NCI-H1694 treated with DMSO at 0.1 percent for 48 hours (cell line): Measurements from ENCODE around the gene STEAP1.
"Not testable (repeated sequence)": the region's sequence is repeated elsewhere in the genome, so short reads cannot be mapped to it uniquely, and the experiment has no call there.

ENCODE experiments used
- DNase-seq: peaks from one replicate; lab custom pipeline; 2025; lab: John Stamatoyannopoulos, UW

STEAP1 gene

DNA sequence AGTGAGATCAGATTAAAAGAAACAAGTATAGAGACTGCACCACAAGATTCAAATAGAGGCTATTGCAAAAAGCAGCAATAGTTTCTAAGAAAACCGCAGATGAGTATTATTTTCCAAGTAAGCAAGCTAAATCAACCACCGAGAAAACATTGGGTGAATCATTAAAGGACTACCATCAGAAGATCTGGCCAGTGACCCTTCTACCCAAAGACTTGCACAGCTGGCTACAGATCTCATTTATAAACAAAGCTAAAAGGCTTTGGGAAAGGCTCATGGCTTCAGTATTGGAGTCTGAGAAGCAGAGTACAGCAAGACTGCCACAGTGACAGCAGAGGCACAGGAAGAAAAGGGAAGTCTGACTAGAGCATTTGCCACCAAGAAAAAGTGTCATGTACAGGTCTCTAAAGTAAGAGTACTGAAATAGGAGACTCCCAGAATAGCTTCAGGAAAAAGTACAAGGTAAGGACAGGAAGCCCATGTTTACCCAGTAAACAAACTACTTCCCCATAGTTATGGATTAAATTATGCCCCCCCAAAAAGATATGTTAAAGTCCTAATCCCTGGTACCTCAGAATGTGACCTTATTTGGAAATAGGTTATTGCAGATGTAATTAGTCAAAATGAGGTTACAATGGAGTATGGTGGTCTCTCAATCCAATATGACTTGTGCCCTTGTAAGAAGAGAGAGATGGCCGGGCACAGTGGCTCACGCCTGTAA is 19.0 kb downstream of the STEAP1 start:
- no peak for DNase-seq

DNA sequence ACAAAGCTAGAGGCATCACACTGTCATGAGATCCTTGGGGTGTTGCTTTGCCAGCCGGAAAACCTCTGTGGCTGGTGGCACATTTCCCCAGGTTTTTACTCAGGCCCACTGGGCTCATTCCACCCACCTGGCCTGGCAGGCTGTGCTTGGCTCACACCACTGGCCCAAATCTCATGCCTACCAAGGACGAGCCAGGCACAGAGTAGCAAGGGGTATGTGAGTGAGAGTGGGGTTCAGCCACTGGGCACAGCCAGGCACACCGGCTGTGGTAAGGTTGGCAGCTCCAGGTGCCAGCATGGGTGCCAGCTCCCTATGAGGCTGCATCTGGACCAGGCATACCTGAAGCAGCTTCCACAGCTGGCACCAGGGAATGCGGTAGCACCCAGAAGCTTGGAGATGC is 21.4 kb downstream of the STEAP1 start:
- no peak for DNase-seq

DNA sequence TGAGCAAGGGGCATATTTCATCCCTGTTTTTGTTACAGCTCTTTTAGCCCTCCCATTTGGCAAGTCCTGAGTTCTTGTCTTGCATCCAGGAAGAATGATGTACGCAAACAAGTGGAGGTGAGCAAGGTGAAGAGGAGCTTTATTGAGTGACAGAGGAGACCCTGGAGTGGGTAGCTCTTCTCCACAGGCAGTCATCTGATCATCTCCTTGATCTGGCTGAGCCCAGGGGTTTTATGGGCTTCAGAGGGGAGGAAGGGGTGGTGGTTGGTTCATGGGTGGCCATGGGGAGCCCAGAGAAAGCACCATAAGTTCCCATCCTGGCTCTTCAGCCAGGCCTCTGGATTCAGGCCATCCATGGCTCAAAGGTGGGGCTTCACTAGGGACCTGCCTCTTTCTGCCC is 21.9 kb downstream of the STEAP1 start:
- DNase-seq: no peak

DNA sequence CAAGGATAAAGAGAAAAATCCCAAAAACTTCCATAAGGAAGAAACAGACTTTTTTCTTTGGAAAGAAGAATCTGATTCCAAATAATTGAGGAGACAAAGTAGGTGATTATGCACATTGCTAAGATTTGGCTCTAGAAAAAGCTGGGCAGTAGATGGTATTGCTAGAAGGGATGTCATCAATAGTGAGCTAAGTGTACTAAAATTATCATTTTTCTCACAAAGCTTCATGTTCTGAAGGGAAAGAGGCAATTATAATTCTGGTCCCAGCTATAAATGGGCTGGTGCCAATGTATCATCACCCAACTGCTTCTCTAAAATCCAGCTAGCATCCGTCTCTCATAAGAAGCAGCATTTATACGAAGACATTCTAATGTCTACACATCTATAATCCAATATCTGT is 23.9 kb downstream of the STEAP1 start:
- no peak for DNase-seq

DNA sequence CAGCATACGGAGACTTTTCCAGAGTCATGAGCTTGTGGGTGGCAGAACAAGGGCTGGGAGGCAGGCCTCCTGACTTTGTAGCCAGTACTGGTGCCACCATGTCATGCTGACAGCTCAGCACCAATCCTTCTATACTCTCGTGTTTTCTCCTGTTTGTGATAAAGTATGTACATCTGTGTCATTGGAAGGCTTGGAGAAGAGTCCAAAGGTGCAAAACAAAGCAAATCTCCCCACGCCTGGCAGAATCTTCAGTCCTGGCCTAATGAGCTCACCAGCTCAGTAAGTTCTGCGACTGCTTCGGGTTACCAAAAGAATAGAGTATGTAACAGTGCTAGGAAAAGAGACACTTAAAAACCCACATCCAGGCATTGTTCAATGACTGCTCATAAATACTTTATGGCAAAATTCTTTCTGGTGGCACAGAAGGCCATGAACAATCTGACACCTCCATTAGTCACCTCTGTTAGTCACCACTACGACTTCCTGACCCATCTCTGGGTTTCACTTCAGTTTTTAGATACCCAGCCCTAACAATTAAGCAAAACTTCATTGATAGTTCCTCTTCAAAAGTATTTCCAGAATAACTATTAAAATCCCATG is 24.5 kb downstream of the STEAP1 start:
- DNase-seq: no peak

- DNase-seq: no peak
These were observed 25.8 kb downstream of the STEAP1 start for GRCh38 chr7:90180011-90180585.

GRCh38 chr7:90180649-90181048 is 26.4 kb downstream of the STEAP1 start:
- no peak for DNase-seq

GRCh38 chr7:90181485-90181884 is 27.2 kb downstream of the STEAP1 start:
- DNase-seq: no peak

- DNase-seq: not testable (repeated sequence)
These were observed 32.0 kb downstream of the STEAP1 start for GRCh38 chr7:90186290-90186689.

GRCh38 chr7:90187507-90188050 is 33.3 kb downstream of the STEAP1 start:
- DNase-seq: no peak

DNA sequence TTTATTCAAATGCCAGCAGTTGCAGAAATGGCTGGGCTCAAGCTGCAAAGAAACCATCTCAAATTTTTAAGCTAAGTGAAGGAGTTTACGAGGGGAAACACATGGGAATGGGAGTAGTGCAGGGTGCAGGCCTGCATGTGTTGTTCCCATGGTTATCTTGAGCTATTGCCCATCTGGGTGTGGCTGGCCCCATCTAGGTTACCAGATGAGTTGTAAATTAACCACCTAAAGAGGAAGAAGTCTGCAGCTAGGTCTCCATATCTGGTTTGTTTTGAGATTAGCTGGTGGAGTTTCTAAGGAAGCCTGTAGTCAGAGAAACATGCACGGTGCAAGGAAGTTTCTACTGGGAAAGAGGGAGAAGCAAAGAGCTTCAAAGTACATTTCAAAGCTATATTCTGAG is 34.0 kb downstream of the STEAP1 start:
- DNase-seq: no peak

- DNase-seq: no peak
These were observed 36.7 kb downstream of the STEAP1 start for GRCh38 chr7:90190995-90191394.

GRCh38 chr7:90191648-90192047 is 37.4 kb downstream of the STEAP1 start:
- DNase-seq: no peak

DNA sequence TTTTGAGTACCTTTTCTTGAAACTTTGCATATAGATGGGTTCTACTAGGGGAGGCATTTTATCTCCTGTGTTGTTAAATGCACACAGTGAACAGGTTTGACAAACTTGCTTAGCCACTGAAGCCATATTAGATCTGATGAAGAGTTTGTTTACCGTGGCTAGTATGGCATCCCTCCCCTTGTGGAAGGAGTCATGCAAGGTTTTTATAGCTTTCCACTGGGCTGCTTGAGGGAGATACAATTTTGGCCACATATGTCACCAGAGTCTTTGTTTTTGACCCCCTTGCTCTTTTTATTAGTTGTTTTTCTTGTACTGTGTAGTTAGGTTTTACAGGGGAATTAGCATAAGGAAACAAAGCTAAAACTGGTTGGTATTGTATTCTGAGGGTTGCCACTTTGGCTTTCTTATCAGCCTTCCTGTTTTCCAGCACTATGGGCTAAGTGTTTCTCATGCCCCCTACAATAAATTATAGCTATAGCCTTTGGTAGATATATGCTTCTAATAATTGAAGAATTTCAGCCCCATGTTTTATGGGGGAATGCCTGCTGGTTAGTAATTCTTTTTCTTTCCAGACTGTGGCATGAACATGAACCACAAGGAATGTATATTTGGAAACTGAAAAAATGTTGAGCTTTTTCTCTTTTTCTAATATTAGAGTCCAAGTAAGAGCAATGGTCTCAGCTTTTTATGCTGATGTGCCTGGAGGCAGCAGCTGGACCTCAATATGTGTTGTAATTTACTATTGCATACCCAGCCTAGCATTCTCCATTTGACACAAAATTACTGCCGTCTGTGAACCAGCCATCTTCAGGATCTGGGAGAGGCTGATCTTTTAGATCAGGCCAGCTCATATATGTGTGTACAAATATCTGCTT is 38.8 kb downstream of the STEAP1 start:
- DNase-seq: no peak

- DNase-seq: no peak
These were observed 40.9 kb downstream of the STEAP1 start for GRCh38 chr7:90194911-90195809.

GRCh38 chr7:90201500-90202195 is 47.4 kb downstream of the STEAP1 start:
- DNase-seq: no peak

DNA sequence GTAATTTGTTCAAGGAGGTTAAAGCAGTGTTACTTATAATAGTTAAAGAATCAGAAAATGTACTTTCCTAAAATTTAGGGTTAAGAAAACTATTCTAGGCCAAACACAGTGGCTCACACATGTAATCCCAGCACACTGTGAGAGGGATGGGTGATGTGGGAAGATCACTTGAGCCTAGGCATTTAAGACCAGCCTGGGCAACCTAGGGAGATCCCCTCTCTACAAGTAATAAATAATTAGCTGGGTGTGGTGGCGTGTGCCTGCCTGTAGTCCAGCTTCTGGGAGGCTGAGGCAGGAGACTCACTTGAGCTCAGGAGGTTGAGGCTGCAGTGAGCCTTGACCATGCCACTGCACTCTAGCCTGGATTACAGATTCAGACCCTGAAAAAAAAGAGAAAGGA is 53.7 kb downstream of the STEAP1 start:
- DNase-seq: no peak

DNA sequence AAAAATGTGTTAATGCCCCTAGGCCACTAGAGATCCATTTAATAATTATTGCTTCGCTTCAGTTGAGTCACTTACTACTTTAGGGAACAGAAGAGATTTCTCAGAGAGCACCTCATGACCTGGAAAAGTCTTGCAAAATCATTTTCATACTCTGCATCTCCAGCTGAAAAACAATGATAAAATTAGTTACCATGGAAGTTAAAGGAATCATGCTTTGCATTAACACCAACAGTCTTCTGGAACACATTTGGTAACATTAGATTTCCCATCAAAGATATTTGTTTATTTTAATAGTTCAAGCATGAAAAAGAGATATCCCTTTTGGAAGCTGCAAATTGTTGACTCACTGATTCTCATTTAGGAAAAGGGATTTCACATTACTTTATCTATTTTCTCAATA is 55.5 kb downstream of the STEAP1 start:
- no peak for DNase-seq

- no peak for DNase-seq
These were observed 56.2 kb downstream of the STEAP1 start for GRCh38 chr7:90210475-90210874.

GRCh38 chr7:90210981-90211380 is 56.7 kb downstream of the STEAP1 start:
- no peak for DNase-seq
